CMK (cell line): ENCODE measurements around the gene SHISAL1.

Source experiments
- DNase-seq: peaks from one replicate; pipeline ENCODE4 v3.0.0-alpha.2; 2010; ENCODE audit warnings: low read depth

The SHISAL1 gene

GRCh38 chr22:44301039-44301438 is 11.7 kb downstream of the SHISAL1 start:
- no peak for DNase-seq

- DNase-seq, result no peak
Measured at GRCh38 chr22:44299124-44299523, 13.6 kb downstream of the SHISAL1 start.

DNA sequence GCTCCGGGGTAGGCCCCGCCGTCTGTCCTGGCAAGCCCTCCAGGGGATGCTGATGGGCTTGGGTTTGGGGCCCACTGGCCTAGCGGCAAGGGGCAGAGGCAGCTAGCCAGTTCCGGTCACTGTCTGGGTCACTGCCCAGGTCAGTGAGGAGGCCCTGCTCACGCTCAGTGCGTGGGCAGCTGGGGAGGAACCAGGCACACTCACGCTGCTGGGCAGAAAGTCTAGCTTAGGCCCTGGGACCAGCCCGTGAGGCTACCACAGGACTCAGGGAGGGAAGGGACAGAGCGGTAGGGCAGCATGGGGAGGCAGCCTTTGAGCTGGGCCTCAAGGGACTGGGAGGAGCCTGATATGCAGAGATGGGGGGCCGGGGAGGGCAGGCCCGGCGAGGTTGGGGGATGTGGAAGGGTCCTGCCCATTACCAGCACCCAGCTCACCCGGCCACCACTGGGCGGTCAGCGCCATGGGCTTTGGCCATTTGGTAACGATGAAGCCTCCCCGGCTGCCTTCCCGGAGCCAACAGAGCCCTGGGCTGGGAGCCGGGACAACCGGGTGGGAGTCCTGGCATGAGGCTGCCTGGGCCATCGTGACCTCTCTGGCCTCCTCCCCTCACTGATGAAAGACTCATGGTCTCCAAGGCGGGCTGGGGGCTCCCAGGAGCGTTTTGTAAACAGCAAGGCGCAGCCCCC is 14.2 kb downstream of the SHISAL1 start:
- no peak for DNase-seq

DNA sequence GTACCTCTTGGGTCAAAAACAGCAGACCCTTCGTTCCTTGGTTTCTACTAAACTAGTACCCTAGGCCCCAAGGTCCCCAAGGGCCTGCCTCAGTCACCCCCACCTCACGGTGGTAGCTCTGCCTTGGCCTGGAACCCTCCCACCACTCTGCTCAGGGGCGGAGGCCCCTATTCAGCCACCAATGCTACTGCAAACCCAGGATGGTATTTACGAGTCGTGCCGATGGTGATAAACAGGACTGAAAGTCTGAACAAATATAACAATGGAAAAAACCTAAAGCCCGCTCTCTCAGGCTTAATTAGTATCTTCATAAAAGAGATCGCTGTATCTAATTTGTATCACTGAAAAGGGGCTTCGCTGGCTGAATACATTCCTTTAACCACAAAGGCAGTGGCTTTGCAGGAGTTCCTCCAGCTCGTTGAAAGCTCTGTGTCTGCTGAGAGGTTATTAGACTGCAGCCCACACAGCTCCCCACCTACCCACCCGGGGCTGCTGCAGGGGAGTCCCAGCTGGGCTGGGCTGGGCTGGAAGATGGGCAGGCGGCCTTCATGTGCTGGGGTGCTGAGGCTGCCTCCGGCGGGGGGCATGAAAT is 15.2 kb downstream of the SHISAL1 start:
- no peak for DNase-seq

- DNase-seq, result no peak
Measured at GRCh38 chr22:44295406-44295805, 17.3 kb downstream of the SHISAL1 start.

GRCh38 chr22:44293876-44294275 is 18.9 kb downstream of the SHISAL1 start:
- no peak for DNase-seq

DNA sequence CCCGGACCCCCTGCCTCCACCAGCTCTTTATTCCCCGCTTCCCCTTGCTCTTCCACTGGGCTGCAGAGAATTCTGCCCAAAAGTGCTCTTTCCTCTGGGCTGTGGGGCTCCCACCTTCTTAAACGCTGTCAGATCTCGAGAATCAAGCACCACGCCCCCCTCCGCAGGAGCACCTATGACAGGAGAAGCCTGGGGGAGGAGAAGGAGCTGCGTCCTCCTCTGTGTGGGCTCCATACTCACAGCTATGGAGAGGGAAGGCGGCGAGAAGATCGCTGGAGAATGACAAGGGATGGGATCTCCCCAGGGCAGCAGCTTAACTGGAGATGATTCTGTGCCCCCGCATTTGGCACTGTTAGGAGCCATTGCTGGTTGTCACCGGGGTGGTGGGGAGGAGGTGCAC is 19.7 kb downstream of the SHISAL1 start:
- DNase-seq, result no peak

- DNase-seq, result no peak
Measured at GRCh38 chr22:44292521-44292920, 20.2 kb downstream of the SHISAL1 start.

- DNase-seq, result no peak
Measured at GRCh38 chr22:44291674-44292360, 20.9 kb downstream of the SHISAL1 start.

GRCh38 chr22:44291265-44291664 is 21.5 kb downstream of the SHISAL1 start:
- no peak for DNase-seq

GRCh38 chr22:44289414-44290171 is 23.2 kb downstream of the SHISAL1 start:
- no peak for DNase-seq

GRCh38 chr22:44288913-44289312 is 23.8 kb downstream of the SHISAL1 start:
- no peak for DNase-seq

- DNase-seq, result no peak
Measured at GRCh38 chr22:44287741-44288140, 25.0 kb downstream of the SHISAL1 start.

DNA sequence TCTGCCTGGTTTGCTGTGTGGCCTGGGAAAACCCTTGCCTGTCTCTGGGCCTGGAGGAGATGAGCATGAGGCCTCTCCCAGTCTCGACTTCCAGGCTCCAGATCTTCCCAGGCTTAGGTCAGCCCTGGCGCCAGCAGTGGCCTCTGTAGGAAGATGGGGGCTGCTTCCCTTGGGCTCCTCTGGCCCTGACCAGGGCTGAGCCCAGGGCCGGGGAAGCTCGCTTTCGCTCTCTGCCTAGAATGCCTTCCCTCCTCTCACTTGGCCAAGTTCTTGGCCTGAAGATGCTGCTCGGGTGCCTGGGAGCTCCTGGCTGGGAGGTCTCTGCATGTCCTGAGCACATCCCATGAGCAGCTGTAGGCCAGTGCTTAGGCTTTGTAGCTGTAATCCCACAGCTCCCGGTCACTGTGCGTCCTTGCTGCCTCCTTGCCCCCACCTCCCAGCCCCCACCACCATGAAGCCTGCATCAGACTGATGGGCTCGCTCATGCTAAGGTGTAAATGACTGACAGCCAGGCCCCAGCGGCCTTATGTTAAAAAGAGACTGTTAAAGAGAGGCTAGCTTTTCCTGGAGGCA is 25.5 kb downstream of the SHISAL1 start:
- no peak for DNase-seq

GRCh38 chr22:44286646-44287045 is 26.1 kb downstream of the SHISAL1 start:
- no peak for DNase-seq

DNA sequence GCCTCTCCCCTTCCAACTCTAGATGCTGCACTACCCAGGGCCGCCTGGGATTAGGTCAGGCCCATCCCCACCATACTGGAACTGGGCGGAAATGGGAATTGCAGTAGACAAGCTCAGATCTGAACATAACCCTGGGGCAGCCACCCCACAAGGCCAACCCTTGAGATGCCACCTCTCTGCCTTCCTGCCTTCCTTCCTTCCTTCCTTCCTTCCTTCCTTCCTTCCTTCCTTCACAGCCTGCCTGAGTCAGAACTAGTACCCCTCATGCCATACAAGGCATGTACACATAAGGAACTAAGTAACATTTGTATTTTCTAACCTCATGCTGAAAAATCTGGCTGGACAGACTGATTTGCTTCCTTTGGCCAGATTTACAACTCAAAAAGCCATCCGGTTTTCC is 28.0 kb downstream of the SHISAL1 start:
- no peak for DNase-seq

GRCh38 chr22:44281768-44282637 is 30.7 kb downstream of the SHISAL1 start:
- no peak for DNase-seq

GRCh38 chr22:44280665-44281188 is 32.0 kb downstream of the SHISAL1 start:
- no peak for DNase-seq

- no peak for DNase-seq
Measured at GRCh38 chr22:44279069-44279360, 33.7 kb downstream of the SHISAL1 start.

GRCh38 chr22:44278243-44279068 is 34.3 kb downstream of the SHISAL1 start:
- DNase-seq, result no peak
